HG02798 (cell line): Measurements from ENCODE around the gene RAB8A.

Source experiments
- ATAC-seq: cut with Tn5 transposase; IDR thresholded peaks from one replicate; pipeline ENCODE4 v1.9.1; 2021; ENCODE audit warnings: mild to moderate bottlenecking; ENCODE audit not compliant: unreplicated experiment, poor library complexity

RAB8A gene

GRCh38 chr19:16111160-16111908, at the start of gene RAB8A:
Gene RAB8A (plus strand): TSS chr19:16111889. CDS start chr19:16111902, 13 bp downstream.
- ATAC-seq: peak; percentile 92

- ATAC-seq: no peak
These were observed 49.7 kb upstream of the RAB8A start for GRCh38 chr19:16061943-16062342.

- no peak for ATAC-seq
These were observed 48.9 kb upstream of the RAB8A start for GRCh38 chr19:16062789-16063188.

- ATAC-seq: no peak
These were observed 47.3 kb upstream of the RAB8A start for GRCh38 chr19:16064209-16064889.

GRCh38 chr19:16066611-16067104, 45.0 kb upstream of the RAB8A start:
- no peak for ATAC-seq

- ATAC-seq: no peak
These were observed 44.3 kb upstream of the RAB8A start for GRCh38 chr19:16067205-16067938.

GRCh38 chr19:16068696-16069259, 42.9 kb upstream of the RAB8A start:
- ATAC-seq: no peak

GRCh38 chr19:16069813-16070365, 41.8 kb upstream of the RAB8A start:
- ATAC-seq: no peak

- no peak for ATAC-seq
These were observed 41.2 kb upstream of the RAB8A start for GRCh38 chr19:16070366-16070990.

- no peak for ATAC-seq
These were observed 40.5 kb upstream of the RAB8A start for GRCh38 chr19:16071072-16071691.

GRCh38 chr19:16073481-16073880, 38.2 kb upstream of the RAB8A start:
- no peak for ATAC-seq

- ATAC-seq: no peak
These were observed 37.7 kb upstream of the RAB8A start for GRCh38 chr19:16073988-16074387.

- ATAC-seq: no peak
These were observed 37.0 kb upstream of the RAB8A start for GRCh38 chr19:16074488-16075365.

GRCh38 chr19:16075430-16076153, 36.1 kb upstream of the RAB8A start:
- no peak for ATAC-seq

- peak; percentile 73 for ATAC-seq
These were observed 35.3 kb upstream of the RAB8A start, which contains the start of gene TPM4 for GRCh38 chr19:16076154-16076957. Gene TPM4 (plus strand): TSS chr19:16076495. CDS start chr19:16076566, 71 bp downstream.

- no peak for ATAC-seq
These were observed 34.6 kb upstream of the RAB8A start for GRCh38 chr19:16076958-16077611.
